ENCODE results near the gene FILIP1L.

The FILIP1L gene

DNA sequence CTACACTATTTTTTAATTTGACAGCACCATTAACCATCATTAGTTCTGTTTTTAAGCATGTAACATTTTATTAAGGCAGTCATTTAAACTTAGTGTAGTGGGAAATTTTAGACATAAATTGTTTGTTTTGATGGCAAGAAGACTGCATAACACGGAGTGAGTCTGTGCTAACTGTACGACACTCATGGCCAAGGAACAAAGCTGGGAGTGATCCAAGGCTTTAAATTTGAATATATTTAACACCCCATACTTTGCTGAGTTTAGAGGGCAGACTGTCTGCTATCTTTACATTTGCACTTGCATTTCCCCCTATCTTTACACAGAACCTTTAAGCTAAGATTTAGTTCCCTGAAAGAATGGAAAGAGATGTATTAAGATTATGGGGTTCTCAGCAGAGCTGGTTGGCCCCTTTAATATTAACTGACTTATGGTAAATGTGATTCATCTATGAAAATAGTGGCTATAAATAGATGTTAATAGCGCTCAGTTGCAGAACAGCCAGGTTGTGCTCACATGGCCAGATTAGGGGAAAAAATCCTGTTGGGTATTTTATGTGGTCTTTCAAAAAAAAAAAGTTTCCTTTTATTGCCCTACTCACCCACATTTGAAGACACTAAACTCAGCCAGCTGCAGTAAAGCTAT is 175.9 kb downstream of the FILIP1L start:
- Histone ChIP-seq H3K27me3 (ENCODE audit: low read depth, low read length) (no peaks in the 10 kb centered on the region), H3K36me3 (ENCODE audit: control insufficient read depth in 1 of 2, insufficient read depth in 2 of 2, low read length in 2 of 2) (no peaks in the 10 kb centered on the region), H3K4me1 (ENCODE audit: control insufficient read depth in 1 of 2, insufficient read depth in 2 of 2, low read length in 2 of 2) (peaks cover 15 to 26% of the 10 kb centered on the region in 2 donors), H3K27ac (ENCODE audit: low read length) (peak overlapping the region; percentile 52), H3K9me3 (ENCODE audit: control insufficient read depth in 1 of 2, low read length in 2 of 2) (no peaks in the 10 kb centered on the region), H3K4me3 (ENCODE audit: low read depth in 1 of 2, low read length in 2 of 2) (no peak overlapping the region)

- H3K4me1 ChIP-seq (ENCODE audit: control insufficient read depth in 1 of 2, insufficient read depth in 2 of 2, low read length in 2 of 2): peaks cover 19 to 26% of the 10 kb centered on the region in 2 donors
- no peaks in the 10 kb centered on the region for H3K36me3 ChIP-seq (ENCODE audit: control insufficient read depth in 1 of 2, insufficient read depth in 2 of 2, low read length in 2 of 2)
- H3K9me3 ChIP-seq (ENCODE audit: control insufficient read depth in 1 of 2, low read length in 2 of 2): no peaks in the 10 kb centered on the region
- H3K27me3 ChIP-seq (ENCODE audit: low read depth, low read length): no peaks in the 10 kb centered on the region
- H3K27ac ChIP-seq (ENCODE audit: low read length): peak overlapping the region; percentile 79
- no peak overlapping the region for H3K4me3 ChIP-seq (ENCODE audit: low read depth in 1 of 2, low read length in 2 of 2)
Measured at GRCh38 chr3:99934975-99935797, 179.1 kb downstream of the FILIP1L start.

DNA sequence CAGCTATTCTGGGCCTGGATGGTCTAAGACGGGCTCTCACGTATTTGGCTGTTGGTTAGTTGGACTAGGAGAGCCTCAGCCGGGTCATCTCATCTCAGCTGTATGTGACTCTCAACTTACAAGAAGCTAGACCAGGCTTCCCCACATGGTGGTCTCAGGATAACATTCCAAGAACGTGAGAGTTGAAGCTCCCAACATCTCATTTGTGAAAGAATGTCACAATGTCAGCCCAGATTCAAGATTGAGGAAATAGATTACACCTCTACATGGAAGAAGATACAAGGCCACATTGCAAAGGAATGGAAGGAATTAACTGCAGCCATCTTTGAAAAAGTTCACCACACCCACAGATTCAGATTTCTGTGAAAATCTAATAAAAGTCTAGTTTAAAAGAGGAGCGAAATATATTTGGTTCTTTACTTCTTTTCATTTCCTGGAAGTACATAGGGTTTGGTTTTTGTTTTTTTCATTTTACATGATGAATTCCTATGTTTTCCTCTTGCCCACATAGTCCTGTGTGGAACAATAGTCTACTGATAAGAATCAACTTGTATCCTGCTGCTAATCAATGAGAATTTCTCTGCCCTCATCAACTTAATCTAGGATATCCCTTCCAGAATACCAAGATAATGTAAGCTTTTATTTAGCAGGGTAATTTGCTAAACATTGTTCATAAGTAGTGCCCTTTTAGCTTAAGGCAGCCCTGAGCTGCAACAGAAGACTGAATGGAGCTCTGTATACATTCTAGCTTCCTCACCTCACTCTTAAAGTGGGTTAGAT is 180.1 kb downstream of the FILIP1L start:
- H3K36me3 ChIP-seq (ENCODE audit: control insufficient read depth in 1 of 2, insufficient read depth in 2 of 2, low read length in 2 of 2): no peaks in the 10 kb centered on the region
- H3K4me3 ChIP-seq (ENCODE audit: low read depth in 1 of 2, low read length in 2 of 2): no peak overlapping the region
- no peaks in the 10 kb centered on the region for H3K27me3 ChIP-seq (ENCODE audit: low read depth, low read length)
- peaks cover 19 to 28% of the 10 kb centered on the region in 2 donors for H3K4me1 ChIP-seq (ENCODE audit: control insufficient read depth in 1 of 2, insufficient read depth in 2 of 2, low read length in 2 of 2)
- H3K9me3 ChIP-seq (ENCODE audit: control insufficient read depth in 1 of 2, low read length in 2 of 2): no peaks in the 10 kb centered on the region
- H3K27ac ChIP-seq (ENCODE audit: low read length): no peak overlapping the region

- H3K27me3 ChIP-seq (ENCODE audit: low read depth, low read length): no peaks in the 10 kb centered on the region
- peaks cover 15 to 38% of the 10 kb centered on the region in 2 donors for H3K4me1 ChIP-seq (ENCODE audit: control insufficient read depth in 1 of 2, insufficient read depth in 2 of 2, low read length in 2 of 2)
- H3K27ac ChIP-seq (ENCODE audit: low read length): peak overlapping the region; percentile 45
- H3K9me3 ChIP-seq (ENCODE audit: control insufficient read depth in 1 of 2, low read length in 2 of 2): no peaks in the 10 kb centered on the region
- no peaks in the 10 kb centered on the region for H3K36me3 ChIP-seq (ENCODE audit: control insufficient read depth in 1 of 2, insufficient read depth in 2 of 2, low read length in 2 of 2)
- no peak overlapping the region for H3K4me3 ChIP-seq (ENCODE audit: low read depth in 1 of 2, low read length in 2 of 2)
Measured at GRCh38 chr3:99931059-99931458, 183.2 kb downstream of the FILIP1L start.

- Histone ChIP-seq H3K36me3 (ENCODE audit: control insufficient read depth in 1 of 2, insufficient read depth in 2 of 2, low read length in 2 of 2) (no peaks in the 10 kb centered on the region), H3K4me3 (ENCODE audit: low read depth in 1 of 2, low read length in 2 of 2) (no peak overlapping the region), H3K9me3 (ENCODE audit: control insufficient read depth in 1 of 2, low read length in 2 of 2) (no peaks in the 10 kb centered on the region), H3K4me1 (ENCODE audit: control insufficient read depth in 1 of 2, insufficient read depth in 2 of 2, low read length in 2 of 2) (peaks cover 5 to 27% of the 10 kb centered on the region in 2 donors), H3K27me3 (ENCODE audit: low read depth, low read length) (no peaks in the 10 kb centered on the region), H3K27ac (ENCODE audit: low read length) (peak overlapping the region; percentile 45)
Measured at GRCh38 chr3:99929745-99930139, 184.6 kb downstream of the FILIP1L start.

DNA sequence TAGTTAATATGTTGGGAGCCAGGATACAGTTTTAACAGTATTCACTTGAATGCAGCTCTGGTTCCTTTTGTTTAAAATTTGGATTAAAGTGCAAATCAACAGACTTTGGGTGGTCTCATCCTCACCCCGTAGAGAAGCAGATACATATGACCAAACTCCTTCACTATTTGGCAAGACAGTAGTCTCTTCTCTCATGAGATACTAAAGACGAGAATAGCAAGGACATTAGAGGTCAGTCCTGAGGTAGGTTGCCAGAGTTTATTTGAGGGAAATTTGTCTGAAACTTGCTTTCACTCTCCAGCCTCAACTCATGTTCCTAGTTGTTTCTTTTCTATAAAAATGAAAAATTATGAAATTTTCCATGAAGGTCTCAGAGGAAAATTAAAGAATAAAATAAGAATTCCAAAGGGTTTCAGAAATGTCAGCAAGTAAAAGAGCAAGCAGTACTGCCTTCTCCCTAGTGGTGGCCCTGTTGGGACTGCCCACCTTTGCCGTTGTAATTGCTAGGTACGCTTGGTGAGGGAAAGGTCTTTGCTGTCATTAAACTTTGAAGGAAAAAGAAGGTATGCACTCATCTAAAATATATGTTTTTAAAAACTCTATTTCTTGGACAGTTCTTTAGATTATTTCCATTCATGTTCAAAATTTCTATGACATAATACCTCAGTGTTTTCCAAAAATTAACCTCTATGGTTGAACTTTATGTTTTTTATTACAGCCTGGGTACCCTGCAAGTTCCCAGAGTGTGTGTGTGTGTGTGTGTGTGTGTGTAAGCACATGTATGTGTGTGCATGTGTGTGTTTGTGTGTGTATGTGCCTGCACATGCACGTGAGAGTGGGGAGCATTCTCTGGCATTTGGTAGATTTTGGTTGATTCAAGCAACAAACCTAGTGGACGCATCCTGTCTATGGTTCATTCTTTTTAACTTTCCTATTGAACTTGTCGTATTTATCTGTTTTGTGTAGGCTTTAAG is 185.2 kb downstream of the FILIP1L start:
- H3K4me1 ChIP-seq (ENCODE audit: control insufficient read depth in 1 of 2, insufficient read depth in 2 of 2, low read length in 2 of 2): peaks cover 4 to 27% of the 10 kb centered on the region in 2 donors
- no peaks in the 10 kb centered on the region for H3K9me3 ChIP-seq (ENCODE audit: control insufficient read depth in 1 of 2, low read length in 2 of 2)
- H3K27me3 ChIP-seq (ENCODE audit: low read depth, low read length): no peaks in the 10 kb centered on the region
- H3K4me3 ChIP-seq (ENCODE audit: low read depth in 1 of 2, low read length in 2 of 2): no peak overlapping the region
- H3K36me3 ChIP-seq (ENCODE audit: control insufficient read depth in 1 of 2, insufficient read depth in 2 of 2, low read length in 2 of 2): no peaks in the 10 kb centered on the region
- peak overlapping the region; percentile 45 for H3K27ac ChIP-seq (ENCODE audit: low read length)

DNA sequence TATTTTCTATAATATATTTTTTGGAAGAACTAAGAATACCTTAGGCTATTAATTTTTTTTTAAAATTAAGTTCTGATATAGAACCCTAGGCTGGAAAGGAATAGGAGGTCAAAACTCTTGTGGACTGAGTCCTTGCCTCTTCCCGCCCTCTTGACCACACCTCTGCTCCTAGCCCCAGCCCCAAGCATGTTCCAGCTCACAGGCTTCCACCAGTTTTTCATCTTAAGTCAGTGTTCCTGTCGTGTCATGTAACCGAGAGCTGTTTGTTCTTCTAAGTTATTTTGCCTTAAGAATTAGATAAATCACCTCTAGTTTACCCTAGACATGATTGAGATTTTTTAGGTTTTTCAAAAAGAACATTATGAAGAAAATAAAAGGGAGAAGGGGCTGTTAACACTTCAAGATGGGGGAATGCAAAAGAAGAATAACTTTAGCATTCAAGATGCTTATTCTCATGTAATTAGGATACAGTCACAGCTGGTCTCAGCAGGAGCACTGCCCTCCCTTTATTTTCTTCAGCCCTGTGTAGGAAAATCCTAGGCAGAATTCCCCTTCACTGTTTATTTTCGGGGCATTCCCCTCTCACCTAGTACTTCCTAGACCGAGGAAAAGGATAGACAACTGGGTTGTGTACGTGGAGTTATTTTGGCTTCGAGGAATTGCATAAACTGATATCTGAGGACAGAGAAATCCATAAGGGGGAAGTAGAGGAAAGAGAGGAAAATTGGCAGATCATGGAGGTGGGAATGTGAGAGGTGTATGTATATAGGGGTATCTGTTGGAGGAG is 186.4 kb downstream of the FILIP1L start:
- Histone ChIP-seq H3K27me3 (ENCODE audit: low read depth, low read length) (no peaks in the 10 kb centered on the region), H3K4me1 (ENCODE audit: control insufficient read depth in 1 of 2, insufficient read depth in 2 of 2, low read length in 2 of 2) (peaks cover 9 to 27% of the 10 kb centered on the region in 2 donors), H3K9me3 (ENCODE audit: control insufficient read depth in 1 of 2, low read length in 2 of 2) (no peaks in the 10 kb centered on the region), H3K36me3 (ENCODE audit: control insufficient read depth in 1 of 2, insufficient read depth in 2 of 2, low read length in 2 of 2) (no peaks in the 10 kb centered on the region), H3K4me3 (ENCODE audit: low read depth in 1 of 2, low read length in 2 of 2) (no peak overlapping the region), H3K27ac (ENCODE audit: low read length) (peak overlapping the region; percentile 45)

GRCh38 chr3:99925584-99926230 is 188.6 kb downstream of the FILIP1L start:
- Histone ChIP-seq H3K4me3 (ENCODE audit: low read depth in 1 of 2, low read length in 2 of 2) (no peak overlapping the region), H3K36me3 (ENCODE audit: control insufficient read depth in 1 of 2, insufficient read depth in 2 of 2, low read length in 2 of 2) (no peaks in the 10 kb centered on the region), H3K27ac (ENCODE audit: low read length) (no peak overlapping the region), H3K9me3 (ENCODE audit: control insufficient read depth in 1 of 2, low read length in 2 of 2) (no peaks in the 10 kb centered on the region), H3K4me1 (ENCODE audit: control insufficient read depth in 1 of 2, insufficient read depth in 2 of 2, low read length in 2 of 2) (peaks cover 15 to 32% of the 10 kb centered on the region in 2 donors), H3K27me3 (ENCODE audit: low read depth, low read length) (no peaks in the 10 kb centered on the region)

DNA sequence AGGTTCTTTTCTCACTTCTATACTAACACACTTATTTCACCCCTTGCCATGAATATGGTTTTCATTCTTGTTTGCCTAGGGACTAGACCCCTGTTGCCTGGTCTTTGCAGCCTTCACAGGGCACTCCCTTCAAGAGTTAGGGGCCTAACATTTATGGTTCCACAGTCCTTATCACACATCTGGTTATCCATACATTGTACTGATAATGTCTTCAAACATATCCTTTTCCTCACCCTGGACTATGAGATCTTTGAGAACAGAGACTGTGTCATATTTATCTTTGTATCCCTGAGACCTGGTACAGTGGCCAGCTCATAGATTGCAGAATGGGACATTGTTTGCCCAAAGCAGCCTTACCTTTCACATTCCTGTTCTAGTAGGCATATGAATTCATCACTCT is 190.4 kb downstream of the FILIP1L start:
- no peak overlapping the region for H3K4me3 ChIP-seq (ENCODE audit: low read depth in 1 of 2, low read length in 2 of 2)
- H3K27ac ChIP-seq (ENCODE audit: low read length): no peak overlapping the region
- no peaks in the 10 kb centered on the region for H3K9me3 ChIP-seq (ENCODE audit: control insufficient read depth in 1 of 2, low read length in 2 of 2)
- no peaks in the 10 kb centered on the region for H3K36me3 ChIP-seq (ENCODE audit: control insufficient read depth in 1 of 2, insufficient read depth in 2 of 2, low read length in 2 of 2)
- peaks cover 17% of the 10 kb centered on the region in 2 donors for H3K4me1 ChIP-seq (ENCODE audit: control insufficient read depth in 1 of 2, insufficient read depth in 2 of 2, low read length in 2 of 2)
- no peaks in the 10 kb centered on the region for H3K27me3 ChIP-seq (ENCODE audit: low read depth, low read length)

GRCh38 chr3:99921986-99922385 is 192.3 kb downstream of the FILIP1L start:
- Histone ChIP-seq H3K27me3 (ENCODE audit: low read depth, low read length) (no peaks in the 10 kb centered on the region), H3K9me3 (ENCODE audit: control insufficient read depth in 1 of 2, low read length in 2 of 2) (no peaks in the 10 kb centered on the region), H3K4me1 (ENCODE audit: control insufficient read depth in 1 of 2, insufficient read depth in 2 of 2, low read length in 2 of 2) (peaks cover 13 to 17% of the 10 kb centered on the region in 2 donors), H3K27ac (ENCODE audit: low read length) (no peak overlapping the region), H3K4me3 (ENCODE audit: low read depth in 1 of 2, low read length in 2 of 2) (no peak overlapping the region), H3K36me3 (ENCODE audit: control insufficient read depth in 1 of 2, insufficient read depth in 2 of 2, low read length in 2 of 2) (no peaks in the 10 kb centered on the region)

Data from muscle layer of duodenum (tissue), 2 donors.